ENCODE results near the gene UGT1A6. TPM values are rescaled to one million over a fixed set of nuclear protein-coding genes. Genes with fewer than 3 reads are reported as not detected.

Gene UGT1A6
- total and polyA plus RNA-seq, 2 experiments from 2014 or later = not detected

GRCh38 chr2:233766416-233766815, 73.7 kb downstream of the UGT1A6 start:
- Histone ChIP-seq H3K9me2 (ENCODE audit: insufficient read depth) (no peaks in the 10 kb centered on the region), H4K20me1 (ENCODE audit: insufficient read depth) (no peaks in the 10 kb centered on the region), H2AFZ (no peak overlapping the region), H3K9ac (no peak overlapping the region), H3K27ac (no peak overlapping the region), H3K9me3 (ENCODE audit: low read depth) (no peaks in the 10 kb centered on the region), H3K4me1 (ENCODE audit: insufficient read depth) (peaks cover 15% of the 10 kb centered on the region), H3K4me3 (no peak overlapping the region), H3K79me2 (ENCODE audit: insufficient read depth) (no peaks in the 10 kb centered on the region), H3K27me3 (replicated peaks; ENCODE audit: insufficient read depth) (0 out of 2 replicates have a peak, but pooled peaks cover 8% of the 10 kb centered on the region), H3K36me3 (ENCODE audit: low read depth) (no peaks in the 10 kb centered on the region), H3F3A (ENCODE audit: insufficient read depth) (peaks cover 12% of the 10 kb centered on the region; the same call in 1 of the 2 replicates), H3K4me2 (ENCODE audit: unreplicated experiment) (no peak overlapping the region)
- in situ Hi-C loops (cut with MboI) = no loop called here
- TF ChIP-seq EZH2 (IDR thresholded peaks at IDR 0.05; ENCODE audit: insufficient read depth, poor library complexity, severe bottlenecking) = no peak
- no peak for TF ChIP-seq EZH2phosphoT487 (IDR thresholded peaks at IDR 0.05; ENCODE audit: insufficient read depth, low read depth)
- DNase-seq = no peak
- 34 to 39% methylated on average over 4 of the region's 4 CpGs for WGBS, 2 experiments (ENCODE audit: low coverage in 1 of 2, low lambda C conversion rate in 2 of 2, missing lambda C conversion rate in 2 of 2)

- Histone ChIP-seq H3K27me3 (replicated peaks; ENCODE audit: insufficient read depth) (peaks cover 6% of the 10 kb centered on the region; the same call in 1 of the 2 replicates), H3K4me1 (ENCODE audit: insufficient read depth) (peaks cover 15% of the 10 kb centered on the region), H3K9ac (no peak overlapping the region), H3K4me3 (no peak overlapping the region), H3K27ac (no peak overlapping the region), H3K9me2 (ENCODE audit: insufficient read depth) (no peaks in the 10 kb centered on the region), H3K36me3 (ENCODE audit: low read depth) (no peaks in the 10 kb centered on the region), H3F3A (ENCODE audit: insufficient read depth) (peaks cover 12% of the 10 kb centered on the region; the same call in 1 of the 2 replicates), H3K9me3 (ENCODE audit: low read depth) (no peaks in the 10 kb centered on the region), H3K4me2 (ENCODE audit: unreplicated experiment) (no peak overlapping the region), H4K20me1 (ENCODE audit: insufficient read depth) (no peaks in the 10 kb centered on the region), H2AFZ (no peak overlapping the region), H3K79me2 (ENCODE audit: insufficient read depth) (no peaks in the 10 kb centered on the region)
- 35 to 41% methylated on average over 4 of the region's 4 CpGs for WGBS, 2 experiments (ENCODE audit: low coverage in 1 of 2, low lambda C conversion rate in 2 of 2, missing lambda C conversion rate in 2 of 2)
- TF ChIP-seq EZH2 (IDR thresholded peaks at IDR 0.05; ENCODE audit: insufficient read depth, poor library complexity, severe bottlenecking) (no peak), EZH2phosphoT487 (IDR thresholded peaks at IDR 0.05; ENCODE audit: insufficient read depth, low read depth) (no peak)
- DNase-seq = no peak
- in situ Hi-C loops (cut with MboI) = no loop called here
Measured at GRCh38 chr2:233768076-233768475, 75.4 kb downstream of the UGT1A6 start.

GRCh38 chr2:233769260-233769659, 76.6 kb downstream of the UGT1A6 start:
- TF ChIP-seq EZH2phosphoT487 (IDR thresholded peaks at IDR 0.05; ENCODE audit: insufficient read depth, low read depth) (no peak), EZH2 (IDR thresholded peaks at IDR 0.05; ENCODE audit: insufficient read depth, poor library complexity, severe bottlenecking) (no peak)
- peaks cover 3% of the 10 kb centered on the region; the same call in 1 of the 2 replicates for H3F3A ChIP-seq (ENCODE audit: insufficient read depth)
- H2AFZ ChIP-seq = no peak overlapping the region
- H3K9ac ChIP-seq = no peak overlapping the region
- no peaks in the 10 kb centered on the region for H3K9me3 ChIP-seq (ENCODE audit: low read depth)
- H3K27me3 ChIP-seq (replicated peaks; ENCODE audit: insufficient read depth) = peaks cover 6% of the 10 kb centered on the region; the same call in 1 of the 2 replicates
- no peak overlapping the region for H3K4me3 ChIP-seq
- peaks cover 7% of the 10 kb centered on the region for H3K4me1 ChIP-seq (ENCODE audit: insufficient read depth)
- H3K27ac ChIP-seq = no peak overlapping the region
- H3K9me2 ChIP-seq (ENCODE audit: insufficient read depth) = no peaks in the 10 kb centered on the region
- no peak overlapping the region for H3K4me2 ChIP-seq (ENCODE audit: unreplicated experiment)
- H3K79me2 ChIP-seq (ENCODE audit: insufficient read depth) = no peaks in the 10 kb centered on the region
- in situ Hi-C loops (cut with MboI) = no loop called here
- 45 to 51% methylated on average over 9 of the region's 9 CpGs for WGBS, 2 experiments (ENCODE audit: low coverage in 1 of 2, low lambda C conversion rate in 2 of 2, missing lambda C conversion rate in 2 of 2)
- no peak for DNase-seq
- no peaks in the 10 kb centered on the region for H4K20me1 ChIP-seq (ENCODE audit: insufficient read depth)
- H3K36me3 ChIP-seq (ENCODE audit: low read depth) = no peaks in the 10 kb centered on the region

- no peaks in the 10 kb centered on the region for H3K4me1 ChIP-seq (ENCODE audit: insufficient read depth)
- no peaks in the 10 kb centered on the region for H3K36me3 ChIP-seq (ENCODE audit: low read depth)
- H3K9me2 ChIP-seq (ENCODE audit: insufficient read depth) = no peaks in the 10 kb centered on the region
- H4K20me1 ChIP-seq (ENCODE audit: insufficient read depth) = no peaks in the 10 kb centered on the region
- peaks cover 10% of the 10 kb centered on the region for H3K27me3 ChIP-seq (replicated peaks; ENCODE audit: insufficient read depth)
- H3K27ac ChIP-seq = no peak overlapping the region
- no peaks in the 10 kb centered on the region for H3F3A ChIP-seq (ENCODE audit: insufficient read depth)
- no peak overlapping the region for H3K4me3 ChIP-seq
- H2AFZ ChIP-seq = no peak overlapping the region
- no peak overlapping the region for H3K4me2 ChIP-seq (ENCODE audit: unreplicated experiment)
- no peaks in the 10 kb centered on the region for H3K9me3 ChIP-seq (ENCODE audit: low read depth)
- H3K9ac ChIP-seq = no peak overlapping the region
- no peak for DNase-seq
- in situ Hi-C loops (cut with MboI) = no loop called here
- H3K79me2 ChIP-seq (ENCODE audit: insufficient read depth) = no peaks in the 10 kb centered on the region
- WGBS, 2 experiments (ENCODE audit: low coverage in 1 of 2, low lambda C conversion rate in 2 of 2, missing lambda C conversion rate in 2 of 2) = 67% methylated on average over 16 of the region's 16 CpGs
- TF ChIP-seq EZH2phosphoT487 (IDR thresholded peaks at IDR 0.05; ENCODE audit: insufficient read depth, low read depth) (no peak), EZH2 (IDR thresholded peaks at IDR 0.05; ENCODE audit: insufficient read depth, poor library complexity, severe bottlenecking) (no peak)
Measured at GRCh38 chr2:233772153-233772552, 79.5 kb downstream of the UGT1A6 start.

GRCh38 chr2:233772583-233772982, 79.9 kb downstream of the UGT1A6 start:
- no peaks in the 10 kb centered on the region for H3K79me2 ChIP-seq (ENCODE audit: insufficient read depth)
- in situ Hi-C loops (cut with MboI) = no loop called here
- 43 to 46% methylated on average over 5 of the region's 5 CpGs for WGBS, 2 experiments (ENCODE audit: low coverage in 1 of 2, low lambda C conversion rate in 2 of 2, missing lambda C conversion rate in 2 of 2)

More at GRCh38 chr2:233772583-233772982, 79.9 kb downstream of the UGT1A6 start:
- H3K27ac ChIP-seq = no peak overlapping the region
- no peaks in the 10 kb centered on the region for H3K36me3 ChIP-seq (ENCODE audit: low read depth)
- no peak for TF ChIP-seq EZH2 (IDR thresholded peaks at IDR 0.05; ENCODE audit: insufficient read depth, poor library complexity, severe bottlenecking)
- TF ChIP-seq EZH2phosphoT487 (IDR thresholded peaks at IDR 0.05; ENCODE audit: insufficient read depth, low read depth) = no peak
- H3K9me3 ChIP-seq (ENCODE audit: low read depth) = no peaks in the 10 kb centered on the region
- no peaks in the 10 kb centered on the region for H3F3A ChIP-seq (ENCODE audit: insufficient read depth)
- no peak overlapping the region for H2AFZ ChIP-seq
- H3K4me3 ChIP-seq = no peak overlapping the region
- no peak overlapping the region for H3K9ac ChIP-seq
- H4K20me1 ChIP-seq (ENCODE audit: insufficient read depth) = no peaks in the 10 kb centered on the region
- H3K4me2 ChIP-seq (ENCODE audit: unreplicated experiment) = no peak overlapping the region
- H3K4me1 ChIP-seq (ENCODE audit: insufficient read depth) = no peaks in the 10 kb centered on the region
- H3K27me3 ChIP-seq (replicated peaks; ENCODE audit: insufficient read depth) = peaks cover 10% of the 10 kb centered on the region
- DNase-seq = no peak
- no peaks in the 10 kb centered on the region for H3K9me2 ChIP-seq (ENCODE audit: insufficient read depth)

All from GM23248 (cell line).